GM12878 (cell line): ENCODE results near the gene NOL4L. TPM values are rescaled to one million over a fixed set of nuclear protein-coding genes. Genes with fewer than 3 reads are reported as not detected.

Experiments used
- ATAC-seq: fragments of 200-7000 bp; cut with Tn5 transposase; 3 replicates; pipeline ENCODE4 v1.9.1; 2020; ENCODE audit warnings: mild to moderate bottlenecking, moderate library complexity
- BruUV-seq: library from RNA; stranded (reverse); fragments of 400-500 nt; replicated peaks from 2 replicates; lab custom pipeline; 2021; lab: Mats Ljungman, UMichigan
- CTCF ChIA-PET: fragments of 300-600 bp; sonication (Branson Sonifier 250); formaldehyde crosslinking; extraction: SDS; loops from one replicate; lab custom pipeline; 2021; ENCODE audit warnings: inconsistent platforms; lab: Yijun Ruan, JAX
- POLR2A ChIA-PET: fragments of 350-600 bp; formaldehyde crosslinking; extraction: SDS; loops from one replicate; lab custom pipeline; 2021; ENCODE audit warnings: inconsistent platforms; lab: Charles Lee
- RAD21 ChIA-PET: fragments of 300-600 bp; sonication (Branson Sonifier 250); formaldehyde crosslinking; loops from one replicate; lab custom pipeline; 2023; ENCODE audit warnings: antibody characterized with exemption; ENCODE audit not compliant: unreplicated experiment; lab: Charles Lee
- SMC1A ChIA-PET: fragments of 300-600 bp; sonication (Branson Sonifier 250); formaldehyde crosslinking; loops from one replicate; lab custom pipeline; 2023; ENCODE audit not compliant: unreplicated experiment, uncharacterized antibody; lab: Charles Lee
- DNase-seq: peaks from one replicate; pipeline ENCODE4 v3.0.0-alpha.2; 2011; ENCODE audit warnings: low read depth, low spot score
- FAIRE-seq: peaks from 3 replicates; lab custom pipeline; 2011; peaks lifted over from hg19 to GRCh38; lab: Jason Lieb, UNC
- H2AFZ ChIP-seq: 2 replicates; pipeline ENCODE4 v1.6.0; 2011; ENCODE audit warnings: low read depth, low read length, control low read depth; ENCODE audit not compliant: control insufficient read depth
- H3K27ac ChIP-seq: 2 replicates; pipeline ENCODE4 v1.5.1; 2011; ENCODE audit warnings: control low read depth; ENCODE audit not compliant: control insufficient read depth, insufficient read depth
- H3K27me3 ChIP-seq, 2 experiments: replicated peaks in 1 of 2; 2 replicates each; pipeline versions ENCODE4 v1.6.0 to v1.6.1; 2011; ENCODE audit warnings: low read length in 1 of 2; ENCODE audit not compliant: control insufficient read depth in 2 of 2, insufficient read depth in 2 of 2
- H3K36me3 ChIP-seq, 2 experiments: 2 replicates each; pipeline ENCODE4 v1.5.1; 2011; ENCODE audit warnings: low read length in 1 of 2; ENCODE audit not compliant: control insufficient read depth in 2 of 2, insufficient read depth in 2 of 2
- H3K4me1 ChIP-seq: 2 replicates; pipeline ENCODE4 v1.6.1; 2011; ENCODE audit warnings: mild to moderate bottlenecking, low read length, moderate library complexity, mixed read lengths; ENCODE audit not compliant: control insufficient read depth, insufficient read depth
- H3K4me2 ChIP-seq: 2 replicates; pipeline ENCODE4 v1.6.0; 2011; ENCODE audit warnings: control low read depth; ENCODE audit not compliant: control insufficient read depth, insufficient read depth
- H3K4me3 ChIP-seq: fragments of 200-600 bp; sonication (generic); 2 replicates; pipeline ENCODE4 v1.5.1; 2016
- H3K79me2 ChIP-seq: 2 replicates; pipeline ENCODE4 v1.6.0; 2011; ENCODE audit warnings: low read length; ENCODE audit not compliant: control insufficient read depth, insufficient read depth
- H3K9ac ChIP-seq: 2 replicates; pipeline ENCODE4 v1.8.0; 2011; ENCODE audit warnings: low read length, control low read depth, mixed read lengths; ENCODE audit not compliant: control insufficient read depth, insufficient read depth
- H3K9me3 ChIP-seq: replicated peaks from 3 replicates; pipeline ENCODE4 v1.5.1; 2011; ENCODE audit warnings: mild to moderate bottlenecking, low read length; ENCODE audit not compliant: control insufficient read depth, insufficient read depth
- H4K20me1 ChIP-seq: 2 replicates; pipeline ENCODE4 v1.6.0; 2011; ENCODE audit not compliant: control insufficient read depth, insufficient read depth
- EGR1 ChIP-seq, 2 experiments: IDR thresholded peaks; 1 replicate in 1 of 2; 2 replicates in 1 of 2; pipeline ENCODE4 v1.6.1; 2011 to 2012; ENCODE audit warnings: low read depth in 2 of 2, low read length in 2 of 2, borderline replicate concordance in 1 of 2, mild to moderate bottlenecking in 1 of 2, moderate library complexity in 1 of 2
- ETV6 ChIP-seq, 2 experiments: fragments of 450-650 bp in 1 of 2; IDR thresholded peaks in 1 of 2; conservative IDR thresholded peaks in 1 of 2; 2 replicates each; pipeline ENCODE4 v1.6.1; 2014; ENCODE audit warnings: antibody characterized with exemption in 1 of 2, borderline replicate concordance in 1 of 2, low read depth in 1 of 2, mild to moderate bottlenecking in 1 of 2, moderate library complexity in 1 of 2
- FOS ChIP-seq: IDR thresholded peaks from 3 replicates; pipeline ENCODE4 v1.6.1; 2011; ENCODE audit warnings: borderline replicate concordance; ENCODE audit not compliant: insufficient read length; ENCODE audit errors: extremely low read depth
- GABPA ChIP-seq: IDR thresholded peaks from 2 replicates; pipeline ENCODE4 v1.6.1; 2014; ENCODE audit warnings: antibody characterized with exemption, low read depth, mild to moderate bottlenecking, inconsistent platforms
- IRF5 ChIP-seq: fragments of 450-650 bp; IDR thresholded peaks from 2 replicates; pipeline ENCODE4 v1.6.1; 2017; ENCODE audit warnings: borderline replicate concordance
- NFYA ChIP-seq: IDR thresholded peaks from 2 replicates; pipeline ENCODE4 v1.6.1; 2011; ENCODE audit warnings: low read depth, mild to moderate bottlenecking, low read length, improper control_type of control experiment, borderline replicate concordance
- PAX8 ChIP-seq: fragments of 450-650 bp; IDR thresholded peaks from 2 replicates; pipeline ENCODE4 v1.6.1; 2017; ENCODE audit warnings: mild to moderate bottlenecking, moderate library complexity
- SMARCA5 ChIP-seq: fragments of 450-650 bp; IDR thresholded peaks from 2 replicates; pipeline ENCODE4 v1.6.1; 2017; ENCODE audit warnings: mild to moderate bottlenecking
- SRF ChIP-seq, 2 experiments: IDR thresholded peaks; 2 replicates each; pipeline ENCODE4 v1.6.1; 2011; ENCODE audit warnings: low read depth in 2 of 2, low read length in 2 of 2, mild to moderate bottlenecking in 1 of 2, moderate library complexity in 1 of 2
- TCF12 ChIP-seq: IDR thresholded peaks from 2 replicates; pipeline ENCODE4 v1.6.1; 2011; ENCODE audit warnings: low read depth, mild to moderate bottlenecking, low read length
- WGBS: methylation state at CpG from one replicate; pipeline ENCODE4 v1.1.6; 2016; ENCODE audit warnings: low lambda C conversion rate; ENCODE audit not compliant: insufficient replicate concordance, insufficient coverage; ENCODE audit errors: missing lambda C conversion rate; 5-methylcytosine and 5-hydroxymethylcytosine counted together
- in situ Hi-C: fragments of 300-500 bp; cut with MboI; formaldehyde crosslinking; loops from 9 replicates; pipeline ENCODE4 v1.14.3; 2018; ENCODE audit warnings: mixed read lengths
- intact Hi-C: fragments of 100-400 bp; cut with micrococcal nuclease; formaldehyde crosslinking; loops from one replicate; pipeline ENCODE4 v1.14.2; 2022; ENCODE audit not compliant: unreplicated experiment
- polyA plus RNA-seq, 11 experiments: library from polyadenylated mRNA; depleted of rRNA in 4 of 11; unstranded in 6 of 11; stranded (reverse) in 5 of 11; fragments of >200 nt; fragmentation: Nextera tagmentation in 4 of 11; fragmentation: Illumina TruSeq in 1 of 11; extraction: Ambion mirVana in 4 of 11; extraction: Trizol in 1 of 11; gene quantifications; 1 replicate in 1 of 11; 2 replicates in 10 of 11; pipeline versions ENCODE4 v1.2.1 to v1.2.3, GENCODE V29; 2011 to 2016; ENCODE audit warnings: inconsistent platforms in 2 of 11, missing spikeins in 2 of 11, low read depth in 1 of 11
- total RNA-seq, 4 experiments: library from RNA; depleted of rRNA in 3 of 4; stranded (reverse); fragments of >200 nt in 3 of 4; fragmentation: Illumina TruSeq in 1 of 4; extraction: Trizol in 1 of 4; gene quantifications; 2 replicates each; pipeline versions ENCODE4 v1.2.1 to v1.2.3, GENCODE V29; 2013 to 2021
- TF ChIP-seq, protein P1 (sequence below): fragments of 450-650 bp; IDR thresholded peaks from 2 replicates; pipeline ENCODE4 v1.6.1; 2018; ENCODE audit warnings: borderline replicate concordance, mild to moderate bottlenecking; ENCODE audit not compliant: partially characterized antibody

Gene NOL4L
- total and polyA plus RNA-seq, 10 of the 15 experiments (the other 5 are each of a cell fraction or from before 2014, with no cell fraction given) = 2.3 to 24.0 (median 8.0) TPM

DNA sequence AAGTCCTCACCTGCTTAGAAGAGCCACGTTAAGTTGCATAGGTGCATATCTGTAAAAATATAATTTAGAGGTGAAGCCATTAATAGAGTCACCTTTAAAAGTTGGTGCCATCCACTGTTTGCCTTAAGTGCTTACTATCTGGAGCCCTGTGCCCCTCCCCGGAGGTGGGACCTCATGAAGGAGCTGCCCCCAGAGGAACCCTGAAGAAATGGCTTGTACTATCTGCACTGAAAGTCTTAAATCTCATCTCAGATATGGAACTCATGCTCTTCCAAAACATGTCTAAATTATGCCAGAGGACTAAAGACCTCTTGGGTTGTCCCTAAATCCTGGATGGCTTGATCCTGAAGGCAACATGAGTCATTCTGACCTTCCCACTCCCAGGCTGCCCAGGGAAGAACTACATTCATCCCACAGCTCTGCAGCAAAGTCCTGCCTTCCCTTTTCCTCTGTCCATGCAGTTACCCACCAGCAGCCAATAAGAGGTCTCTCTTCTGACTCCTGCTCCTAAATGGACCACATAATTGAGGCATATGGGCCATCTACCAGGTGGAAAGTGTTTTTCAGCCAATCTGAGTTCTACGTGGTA, 141.7 kb downstream of the NOL4L start (continued):
- TF ChIP-seq EGR1 (IDR thresholded peaks at IDR 0.05; ENCODE audit: borderline replicate concordance in 1 of 2, low read depth in 2 of 2, low read length in 2 of 2) = no peak
- TF ChIP-seq PAX8 = no peak
- TF ChIP-seq, protein P1, sequence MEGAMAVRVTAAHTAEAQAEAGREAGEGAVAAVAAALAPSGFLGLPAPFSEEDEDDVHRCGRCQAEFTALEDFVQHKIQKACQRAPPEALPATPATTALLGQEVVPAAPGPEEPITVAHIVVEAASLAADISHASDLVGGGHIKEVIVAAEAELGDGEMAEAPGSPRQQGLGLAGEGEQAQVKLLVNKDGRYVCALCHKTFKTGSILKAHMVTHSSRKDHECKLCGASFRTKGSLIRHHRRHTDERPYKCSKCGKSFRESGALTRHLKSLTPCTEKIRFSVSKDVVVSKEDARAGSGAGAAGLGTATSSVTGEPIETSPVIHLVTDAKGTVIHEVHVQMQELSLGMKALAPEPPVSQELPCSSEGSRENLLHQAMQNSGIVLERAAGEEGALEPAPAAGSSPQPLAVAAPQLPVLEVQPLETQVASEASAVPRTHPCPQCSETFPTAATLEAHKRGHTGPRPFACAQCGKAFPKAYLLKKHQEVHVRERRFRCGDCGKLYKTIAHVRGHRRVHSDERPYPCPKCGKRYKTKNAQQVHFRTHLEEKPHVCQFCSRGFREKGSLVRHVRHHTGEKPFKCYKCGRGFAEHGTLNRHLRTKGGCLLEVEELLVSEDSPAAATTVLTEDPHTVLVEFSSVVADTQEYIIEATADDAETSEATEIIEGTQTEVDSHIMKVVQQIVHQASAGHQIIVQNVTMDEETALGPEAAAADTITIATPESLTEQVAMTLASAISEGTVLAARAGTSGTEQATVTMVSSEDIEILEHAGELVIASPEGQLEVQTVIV = no peak

DNA sequence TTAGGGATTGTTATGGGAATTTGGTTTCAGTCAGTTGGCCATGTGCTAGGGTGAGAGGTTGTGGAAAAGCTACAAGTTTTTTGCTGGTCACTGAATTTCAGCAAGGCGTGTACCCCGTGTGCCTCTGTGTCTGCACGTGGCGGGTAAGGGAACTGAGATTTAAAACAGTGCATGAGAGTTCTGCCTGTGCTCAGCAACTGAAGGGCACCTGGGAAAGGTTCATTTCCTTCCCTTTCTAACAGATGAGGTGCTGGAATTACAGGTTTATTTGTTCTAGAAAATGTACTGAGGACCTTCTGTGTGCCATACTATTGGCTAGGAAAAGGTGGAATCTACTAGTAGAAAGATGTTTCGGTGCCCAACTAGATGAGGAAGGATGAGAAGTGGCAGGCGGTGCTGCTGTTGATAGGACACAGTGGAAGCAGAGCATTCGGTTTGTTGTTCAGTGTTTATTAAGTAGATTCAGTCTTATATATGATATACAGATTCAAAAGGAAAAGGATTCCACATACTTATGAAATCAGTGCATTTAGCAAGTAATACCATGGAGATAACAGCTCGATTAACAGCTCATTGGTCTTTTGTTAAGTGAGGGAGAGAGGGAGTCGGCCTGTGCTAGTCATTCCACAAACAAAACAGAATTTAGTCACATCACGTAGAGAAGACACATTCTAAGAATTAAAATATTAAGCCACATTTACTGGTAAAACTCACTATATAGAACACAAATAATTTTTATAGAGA, 142.3 kb downstream of the NOL4L start:
- SMC1A ChIA-PET = no interaction called here
- Histone ChIP-seq H3K79me2 (no peaks in the 10 kb centered on the region), H3K36me3 (peaks cover 6 to 15% of the 10 kb centered on the region in 2 experiments), H3K4me1 (no peaks in the 10 kb centered on the region), H3K27me3 (no peaks in the 10 kb centered on the region), H3K4me2 (no peak overlapping the region), H3K27ac (no peak overlapping the region), H4K20me1 (no peaks in the 10 kb centered on the region; the same call in 1 of the 2 replicates), H2AFZ (no peak overlapping the region), H3K9ac (no peak overlapping the region), H3K4me3 (no peak overlapping the region), H3K9me3 (no peaks in the 10 kb centered on the region)
- no peak for FAIRE-seq
- ATAC-seq = no peak
- CTCF ChIA-PET = no interaction called here
- in situ Hi-C loops (no loop called here), intact Hi-C loops (no loop called here)
- no peak for TF ChIP-seq SMARCA5
- TF ChIP-seq ETV6 (conservative IDR thresholded peaks at IDR 0.05 in 1 of 2, IDR thresholded peaks at IDR 0.05 in 1 of 2; ENCODE audit: borderline replicate concordance in 1 of 2, low read depth in 1 of 2) = no peak
- no peak for TF ChIP-seq IRF5
- TF ChIP-seq FOS = no peak
- TF ChIP-seq GABPA = no peak
- no peak for TF ChIP-seq SRF (IDR thresholded peaks at IDR 0.05; ENCODE audit: low read depth in 2 of 2, low read length in 2 of 2)
- TF ChIP-seq NFYA = no peak
- no peak for TF ChIP-seq TCF12
- RAD21 ChIA-PET = no interaction called here
- POLR2A ChIA-PET = no interaction called here
- DNase-seq = no peak
- no TSS peak for BruUV-seq
- WGBS = 74% methylated on average over 10 of the region's 10 CpGs
